K562 (cell line): Measurements from ENCODE around the gene GCNT1. TPM values are rescaled to one million over a fixed set of nuclear protein-coding genes. Genes with fewer than 3 reads are reported as not detected.

Experiments
- DNMT1 ChIP-seq: fragments of 450-650 bp; IDR thresholded peaks from 2 replicates; pipeline ENCODE4 v1.6.1; 2016; ENCODE audit warnings: antibody characterized with exemption, mild to moderate bottlenecking
- HES1 ChIP-seq: fragments of 450-650 bp; IDR thresholded peaks from 2 replicates; pipeline ENCODE4 v1.6.1; 2016; ENCODE audit warnings: low read depth, mild to moderate bottlenecking, moderate library complexity
- MAFK ChIP-seq: IDR thresholded peaks from 2 replicates; pipeline ENCODE4 v1.6.1; 2011; ENCODE audit warnings: low read length, improper control_type of control experiment
- MECOM ChIP-seq: fragments of 250-450 bp; sonication (Bioruptor Pico); IDR thresholded peaks from 2 replicates; pipeline ENCODE4 v1.8.0; 2022; ENCODE audit warnings: inconsistent platforms
- RBBP5 ChIP-seq: fragments of 200-600 bp; sonication (generic); IDR thresholded peaks from 2 replicates; pipeline ENCODE4 v1.6.1; 2012; ENCODE audit warnings: borderline replicate concordance, mild to moderate bottlenecking, low read length, control low read depth, inconsistent platforms; ENCODE audit not compliant: insufficient read depth, poor library complexity, severe bottlenecking
- TCF15 ChIP-seq: fragments of 250-450 bp; sonication (Bioruptor Pico); IDR thresholded peaks from 2 replicates; pipeline ENCODE4 v1.8.0; 2022; ENCODE audit warnings: moderate library complexity, mild to moderate bottlenecking, inconsistent platforms
- TCF7 ChIP-seq: sonication (generic); IDR thresholded peaks from 2 replicates; pipeline ENCODE4 v1.6.1; 2016; ENCODE audit warnings: antibody characterized with exemption, borderline replicate concordance
- THAP7 ChIP-seq: fragments of 250-450 bp; sonication (Bioruptor Pico); IDR thresholded peaks from 2 replicates; pipeline ENCODE4 v1.5.0; 2021
- ZNF143 ChIP-seq: sonication (generic); formaldehyde crosslinking; IDR thresholded peaks from 2 replicates; pipeline ENCODE4 v1.9.0; 2022; ENCODE audit warnings: mild to moderate bottlenecking, missing genetic modification reagents
- polyA plus RNA-seq, 8 experiments: library from polyadenylated mRNA; depleted of rRNA in 4 of 8; stranded (reverse) in 5 of 8; unstranded in 3 of 8; fragments of >200 nt; fragmentation: Nextera tagmentation in 2 of 8; fragmentation: Illumina TruSeq in 1 of 8; extraction: Ambion mirVana in 2 of 8; extraction: Trizol in 1 of 8; gene quantifications; 2 replicates each; pipeline versions ENCODE4 v1.2.1 to v1.2.3, GENCODE V29; 2011 to 2014; ENCODE audit warnings: inconsistent platforms in 1 of 8, missing spikeins in 1 of 8
- total RNA-seq, 7 experiments: library from RNA; depleted of rRNA in 6 of 7; stranded (reverse); fragments of >200 nt in 6 of 7; fragmentation: Illumina TruSeq in 2 of 7; extraction: Trizol in 2 of 7; gene quantifications; 2 replicates each; pipeline versions ENCODE4 v1.2.1 to v1.2.3, GENCODE V29; 2011 to 2021; ENCODE audit warnings: low replicate concordance in 1 of 7

The GCNT1 gene
- total and polyA plus RNA-seq, 9 of the 15 experiments (the other 6 are each of a cell fraction or from before 2014, with no cell fraction given): 0.01 to 0.71 (median 0.10) TPM

DNA sequence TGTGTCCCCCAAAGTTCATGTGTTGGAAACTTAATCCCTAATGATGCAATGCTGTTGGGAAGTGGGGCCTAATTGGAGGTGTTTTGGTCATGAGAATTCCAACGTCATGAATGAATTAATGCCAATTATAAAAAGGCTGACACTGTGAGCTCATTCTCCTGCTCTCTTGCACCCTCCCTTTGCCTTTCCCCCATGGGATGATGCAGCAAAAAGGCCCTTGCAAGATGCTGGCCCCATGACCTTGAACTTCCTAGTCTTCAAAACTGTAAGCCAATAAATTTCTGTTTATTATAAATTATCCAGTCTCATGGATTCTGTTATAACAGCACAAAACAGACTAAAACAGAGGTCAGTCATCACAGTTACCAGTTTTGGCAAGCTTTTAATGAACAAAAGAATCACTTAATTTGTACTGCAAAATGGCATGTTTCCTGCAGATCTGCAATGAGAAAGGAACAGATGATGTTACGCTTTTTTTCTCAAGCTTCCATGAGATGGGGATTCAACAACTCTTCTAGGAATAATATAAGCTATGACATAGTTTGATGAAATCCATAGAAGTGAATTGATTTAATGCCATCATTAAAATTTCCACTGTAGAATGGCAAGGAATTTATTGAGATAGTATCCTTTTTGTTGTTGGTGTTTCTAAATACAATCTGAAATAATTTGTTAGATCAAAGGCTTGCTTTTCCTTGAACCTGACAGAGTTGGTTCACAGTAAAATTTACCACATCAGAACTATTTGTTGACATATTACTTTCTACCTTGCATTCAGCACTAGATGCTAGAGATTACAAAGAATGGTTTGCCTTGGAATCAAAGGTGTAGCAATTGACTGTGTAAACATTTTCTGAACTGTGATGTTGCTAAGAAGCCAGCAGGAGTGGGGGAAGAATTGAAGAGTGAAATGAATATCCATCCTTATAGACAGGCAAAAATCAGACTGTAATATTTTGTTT lies 35.5 kb upstream of the GCNT1 start (continued):
- TF ChIP-seq MECOM (CRISPR knock-in tag) (no peak), MAFK (no peak), HES1 (no peak), RBBP5 (no peak), ZNF143 (CRISPR knock-in tag) (no peak), THAP7 (CRISPR knock-in tag) (no peak), TCF7 (no peak), DNMT1 (no peak), TCF15 (CRISPR knock-in tag) (no peak)
